ENCODE results near the gene LOXHD1.

GRCh38 chr18:46460754-46461153 is 196.3 kb downstream of the LOXHD1 start:
- no peak for TF ChIP-seq RFX1 (IDR thresholded peaks at IDR 0.05)
- no peak for TF ChIP-seq EZH2 (conservative IDR thresholded peaks at IDR 0.05; ENCODE audit: low read depth, low read length)
- no peak for TF ChIP-seq CTCF (CRISPR knock-in tag; IDR thresholded peaks at IDR 0.05)
- TF ChIP-seq ZNF530 (CRISPR knock-in tag; IDR thresholded peaks at IDR 0.05; ENCODE audit: low read depth): no peak
- TF ChIP-seq CBX2 (IDR thresholded peaks at IDR 0.05; ENCODE audit: low read depth, low read length): no peak
- no peak for TF ChIP-seq CBX2 (CRISPR knock-in tag; IDR thresholded peaks at IDR 0.05; ENCODE audit: low read depth)
- TF ChIP-seq HNF1A (IDR thresholded peaks at IDR 0.05; ENCODE audit: low read depth): no peak
- no peak for TF ChIP-seq HNF1A (CRISPR knock-in tag; IDR thresholded peaks at IDR 0.05; ENCODE audit: borderline replicate concordance)
- TF ChIP-seq POLR2AphosphoS5 (IDR thresholded peaks at IDR 0.05; ENCODE audit: low read depth, low read length): no peak
